HG02798 (cell line): ENCODE data around the gene PIK3AP1.
"Not testable (repeated sequence)": the region's sequence is repeated elsewhere in the genome, so short reads cannot be mapped to it uniquely, and the experiment has no call there.

Source experiments
- ATAC-seq: cut with Tn5 transposase; IDR thresholded peaks from one replicate; pipeline ENCODE4 v1.9.1; 2021; ENCODE audit warnings: mild to moderate bottlenecking; ENCODE audit not compliant: unreplicated experiment, poor library complexity

PIK3AP1 gene

GRCh38 chr10:96586419-96587263 is 133.7 kb downstream of the PIK3AP1 start, which contains the start of gene TM9SF3:
Gene TM9SF3, minus strand, starts transcription at chr10:96587012. Its CDS starts 177 bp downstream, at chr10:96586835.
- peak; percentile 86 for ATAC-seq

GRCh38 chr10:96585736-96586418 is 134.4 kb downstream of the PIK3AP1 start:
- ATAC-seq: no peak

GRCh38 chr10:96584474-96584873 is 135.8 kb downstream of the PIK3AP1 start:
- no peak for ATAC-seq

- no peak for ATAC-seq
These were observed 136.3 kb downstream of the PIK3AP1 start for GRCh38 chr10:96584035-96584434.

GRCh38 chr10:96579133-96579532 is 141.2 kb downstream of the PIK3AP1 start:
- ATAC-seq: no peak

GRCh38 chr10:96578633-96579032 is 141.7 kb downstream of the PIK3AP1 start:
- ATAC-seq: no peak

- no peak for ATAC-seq
These were observed 142.3 kb downstream of the PIK3AP1 start for GRCh38 chr10:96578022-96578421.

- ATAC-seq: no peak
These were observed 143.2 kb downstream of the PIK3AP1 start for GRCh38 chr10:96577069-96577468.

- no peak for ATAC-seq
These were observed 143.9 kb downstream of the PIK3AP1 start for GRCh38 chr10:96576277-96576980.

GRCh38 chr10:96574564-96574963 is 145.8 kb downstream of the PIK3AP1 start:
- ATAC-seq: not testable (repeated sequence)

- no peak for ATAC-seq
These were observed 147.3 kb downstream of the PIK3AP1 start for GRCh38 chr10:96573036-96573435.

- ATAC-seq: no peak
These were observed 149.0 kb downstream of the PIK3AP1 start for GRCh38 chr10:96570983-96571964.

GRCh38 chr10:96570511-96570910 is 149.8 kb downstream of the PIK3AP1 start:
- ATAC-seq: no peak

- no peak for ATAC-seq
These were observed 151.9 kb downstream of the PIK3AP1 start for GRCh38 chr10:96568402-96568801.

- ATAC-seq: no peak
These were observed 154.5 kb downstream of the PIK3AP1 start for GRCh38 chr10:96565774-96566173.

- no peak for ATAC-seq
These were observed 159.1 kb downstream of the PIK3AP1 start for GRCh38 chr10:96560966-96561887.

- no peak for ATAC-seq
These were observed 159.8 kb downstream of the PIK3AP1 start for GRCh38 chr10:96560489-96560888.

- ATAC-seq: no peak
These were observed 164.3 kb downstream of the PIK3AP1 start for GRCh38 chr10:96556003-96556402.

GRCh38 chr10:96555330-96555729 is 165.0 kb downstream of the PIK3AP1 start:
- no peak for ATAC-seq
